ENCODE measurements around the gene NACA2. TPM values are rescaled to one million over a fixed set of nuclear protein-coding genes. Genes with fewer than 3 reads are reported as not detected.

Gene NACA2
- total and polyA plus RNA-seq, 2 of the 8 experiments (the other 6 are each of a cell fraction or from before 2014, with no cell fraction given): not detected

DNA sequence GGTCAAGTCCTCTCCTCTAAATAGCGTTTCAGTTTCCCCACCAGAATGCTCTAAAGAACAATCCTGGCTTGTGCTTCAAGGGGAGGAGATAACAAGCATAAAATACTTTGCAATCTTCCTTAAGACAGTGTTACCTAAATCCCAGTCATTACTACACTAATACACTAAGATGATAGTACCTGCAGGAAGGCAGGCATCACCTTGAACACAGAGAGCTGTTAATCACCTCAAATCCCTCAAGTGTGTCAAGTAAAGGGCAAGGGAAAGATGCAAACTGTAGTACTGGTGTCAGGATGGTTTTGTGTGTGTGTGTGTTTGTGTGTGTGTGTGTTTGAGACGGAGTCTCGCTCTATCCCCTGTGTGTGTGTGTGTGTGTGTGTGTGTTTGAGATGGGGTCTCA, 36.8 kb downstream of the NACA2 start:
- H2BK12ac ChIP-seq (ENCODE audit: low read depth, low read length): no peak overlapping the region
- H2BK5ac ChIP-seq (ENCODE audit: low read depth, low read length): no peak overlapping the region
- no peak overlapping the region for H4K91ac ChIP-seq (replicated peaks; ENCODE audit: insufficient read length, low read length)
- no peak overlapping the region for H3K9ac ChIP-seq (replicated peaks in 1 of 4; ENCODE audit: extremely low read depth in 1 of 4, low read depth in 3 of 4, low read length in 3 of 4)
- WGBS, 2 experiments (ENCODE audit: extremely low coverage in 1 of 2, insufficient coverage in 1 of 2, insufficient read length in 1 of 2, insufficient replicate concordance in 2 of 2, low coverage in 1 of 2, low lambda C conversion rate in 2 of 2, missing lambda C conversion rate in 1 of 2): 78% methylated on average over 3 of the region's 3 CpGs; no CpG with 5 or more reads in 1 of the 2 experiments
- POLR2A ChIA-PET (ENCODE audit: partially characterized antibody): no interaction called here
- H3K23ac ChIP-seq (ENCODE audit: insufficient read length): no peak overlapping the region
- no peak overlapping the region for H3K14ac ChIP-seq (ENCODE audit: insufficient read length)
- H3K4ac ChIP-seq (replicated peaks; ENCODE audit: insufficient read length, low read depth, low read length): no peak overlapping the region
- H3K79me1 ChIP-seq (ENCODE audit: low read depth, low read length): no peaks in the 10 kb centered on the region
- CTCF ChIA-PET (ENCODE audit: partially characterized antibody): interaction anchor here (0.8 to 2.5 kb wide), 2 partner anchors 141 to 142 kb away, joined by 3 to 7 read pairs; no protein-coding TSS in a partner anchor
- DNase-seq (ENCODE audit: low read depth in 1 of 2, low spot score in 2 of 2): no peak
- H3K27ac ChIP-seq (ENCODE audit: low read depth, low read length): no peak overlapping the region
- H2BK15ac ChIP-seq (ENCODE audit: low read length): no peak overlapping the region
- no peak overlapping the region for H3K4me2 ChIP-seq (ENCODE audit: insufficient read depth in 1 of 2, low read depth in 2 of 2, low read length in 2 of 2)
- no peak overlapping the region for H2AK5ac ChIP-seq (ENCODE audit: low read depth, low read length)
- H2BK120ac ChIP-seq (replicated peaks; ENCODE audit: low read depth, low read length): no peak overlapping the region
- H3K56ac ChIP-seq (replicated peaks; ENCODE audit: insufficient read length, low read depth, low read length): no peak overlapping the region
- no peaks in the 10 kb centered on the region for H3K4me1 ChIP-seq (replicated peaks in 1 of 4; ENCODE audit: control insufficient read depth in 3 of 4, insufficient read depth in 4 of 4, low read length in 3 of 4)
- H3K79me2 ChIP-seq (ENCODE audit: control insufficient read depth in 1 of 2, insufficient read depth in 2 of 2, low read length in 2 of 2): no peaks in the 10 kb centered on the region
- H4K5ac ChIP-seq (ENCODE audit: insufficient read length, low read depth, low read length): no peak overlapping the region
- no peak overlapping the region for H4K8ac ChIP-seq (ENCODE audit: extremely low read depth, insufficient read depth, low read length)
- H3K23me2 ChIP-seq (ENCODE audit: low read depth, low read length): no peaks in the 10 kb centered on the region
- no peak overlapping the region for H2AFZ ChIP-seq (ENCODE audit: low read length)
- no peak overlapping the region for H3K4me3 ChIP-seq (ENCODE audit: extremely low read depth in 1 of 4, insufficient read depth in 2 of 4, low read depth in 3 of 4, low read length in 4 of 4)
- no peak overlapping the region for H3K18ac ChIP-seq (ENCODE audit: extremely low read depth, low read length)
- no peaks in the 10 kb centered on the region; a peak in 2 of 7 replicates for H3K27me3 ChIP-seq (replicated peaks in 1 of 4; ENCODE audit: control insufficient read depth in 3 of 4, extremely low read depth in 1 of 4, insufficient read depth in 3 of 4, low read length in 3 of 4)
- H4K20me1 ChIP-seq (replicated peaks in 1 of 2; ENCODE audit: control insufficient read depth in 1 of 2, insufficient read depth in 2 of 2, low read length in 2 of 2): no peaks in the 10 kb centered on the region
- FAIRE-seq: no peak
- H2BK20ac ChIP-seq (ENCODE audit: low read length): no peak overlapping the region
- no peaks in the 10 kb centered on the region for H3K9me3 ChIP-seq (ENCODE audit: insufficient read depth in 2 of 2, low read depth in 1 of 2, low read length in 1 of 2)
- no peaks in the 10 kb centered on the region for H3K36me3 ChIP-seq (ENCODE audit: control insufficient read depth in 2 of 4, insufficient read depth in 4 of 4, low read length in 3 of 4)
- TF ChIP-seq MAFK (IDR thresholded peaks at IDR 0.05; ENCODE audit: low read depth, low read length) (no peak), POU5F1 (IDR thresholded peaks at IDR 0.05; ENCODE audit: low read depth, low read length) (no peak), CTBP2 (IDR thresholded peaks at IDR 0.05; ENCODE audit: borderline replicate concordance, insufficient read depth, insufficient read length, low read length) (no peak)
